Glomerular endothelial cell (primary cell): Measurements from ENCODE around the gene FBLN2. TPM values are rescaled to one million over a fixed set of nuclear protein-coding genes. Genes with fewer than 3 reads are reported as not detected.

Experiments
- DNase-seq: peaks from one replicate; pipeline ENCODE4 v3.0.0-alpha.2; 2011; ENCODE audit warnings: low read depth, low spot score; ENCODE audit errors: extremely low read depth
- total RNA-seq: library from RNA; depleted of rRNA; stranded (reverse); fragments of >200 nt; gene quantifications from 2 replicates; pipeline ENCODE4 v1.2.3, GENCODE V29; 2015

FBLN2 gene
- total RNA-seq, 1 donor from 2014 or later: 14.2 TPM

GRCh38 chr3:13617097-13617738, 68.3 kb downstream of the FBLN2 start:
- no peak for DNase-seq

DNA sequence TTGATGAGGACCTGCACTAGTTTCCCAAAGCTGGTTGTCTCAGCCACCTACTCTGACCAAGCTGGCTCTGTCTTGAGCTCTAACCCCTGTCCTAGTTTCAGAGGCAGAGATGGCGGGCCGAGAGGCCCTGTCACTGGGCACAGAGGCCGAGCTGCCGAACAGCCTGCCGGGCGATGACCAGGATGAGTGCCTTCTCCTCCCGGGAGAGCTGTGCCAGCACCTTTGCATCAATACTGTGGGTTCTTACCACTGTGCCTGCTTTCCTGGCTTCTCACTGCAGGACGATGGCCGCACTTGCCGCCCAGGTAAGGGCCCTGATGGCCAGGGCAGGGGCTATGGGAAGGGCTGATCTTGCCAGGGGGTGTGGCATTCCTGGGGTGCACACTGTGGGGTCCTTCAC, 69.1 kb downstream of the FBLN2 start:
- DNase-seq: no peak

GRCh38 chr3:13618836-13619235, 69.9 kb downstream of the FBLN2 start:
- DNase-seq: no peak

- no peak for DNase-seq
Measured at GRCh38 chr3:13619661-13620230, 70.8 kb downstream of the FBLN2 start.

GRCh38 chr3:13620281-13620680, 71.4 kb downstream of the FBLN2 start:
- DNase-seq: no peak

- DNase-seq: no peak
Measured at GRCh38 chr3:13620776-13621365, 71.9 kb downstream of the FBLN2 start.

DNA sequence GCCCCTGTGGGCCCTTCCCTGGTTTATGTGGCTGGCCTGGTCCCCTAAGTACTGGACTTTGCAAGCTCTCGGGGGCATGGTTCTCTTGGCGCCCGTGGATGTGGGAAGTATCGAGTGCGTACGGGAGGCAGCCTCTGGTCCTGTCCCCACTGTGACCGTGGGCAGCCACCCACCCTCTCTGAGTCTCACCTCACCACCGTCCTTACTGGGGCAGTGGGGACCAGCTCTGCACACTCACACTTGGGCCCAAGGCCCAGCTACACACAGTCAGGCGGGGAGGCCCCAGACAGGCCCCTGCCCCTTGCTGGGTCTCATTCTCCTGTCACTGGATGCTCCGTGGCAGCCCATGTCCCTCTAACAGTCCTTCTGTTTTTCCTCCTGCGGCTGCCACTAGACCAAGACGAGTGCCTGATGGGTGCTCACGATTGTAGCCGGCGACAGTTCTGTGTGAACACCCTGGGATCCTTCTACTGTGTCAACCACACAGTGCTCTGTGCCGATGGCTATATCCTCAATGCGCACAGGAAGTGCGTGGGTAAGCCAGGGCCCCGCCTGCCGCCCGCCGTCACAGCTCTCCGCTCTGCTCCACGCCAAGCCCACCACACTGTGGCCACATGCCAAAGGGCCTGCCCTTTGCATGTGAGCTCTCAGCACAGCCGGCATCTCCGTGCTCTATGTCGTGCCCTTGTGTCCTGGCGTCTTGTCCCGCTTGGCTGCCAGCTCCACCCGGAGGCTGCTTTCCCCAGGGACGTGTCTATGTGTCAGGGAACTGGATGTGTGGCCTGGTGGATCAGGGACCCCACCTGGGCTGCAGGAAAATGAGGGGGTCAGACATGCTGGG, 72.7 kb downstream of the FBLN2 start:
- DNase-seq: no peak

- DNase-seq: no peak
Measured at GRCh38 chr3:13622356-13622755, 73.4 kb downstream of the FBLN2 start.

GRCh38 chr3:13623101-13623654, 74.3 kb downstream of the FBLN2 start:
- no peak for DNase-seq

GRCh38 chr3:13624021-13624420, 75.1 kb downstream of the FBLN2 start:
- no peak for DNase-seq

DNA sequence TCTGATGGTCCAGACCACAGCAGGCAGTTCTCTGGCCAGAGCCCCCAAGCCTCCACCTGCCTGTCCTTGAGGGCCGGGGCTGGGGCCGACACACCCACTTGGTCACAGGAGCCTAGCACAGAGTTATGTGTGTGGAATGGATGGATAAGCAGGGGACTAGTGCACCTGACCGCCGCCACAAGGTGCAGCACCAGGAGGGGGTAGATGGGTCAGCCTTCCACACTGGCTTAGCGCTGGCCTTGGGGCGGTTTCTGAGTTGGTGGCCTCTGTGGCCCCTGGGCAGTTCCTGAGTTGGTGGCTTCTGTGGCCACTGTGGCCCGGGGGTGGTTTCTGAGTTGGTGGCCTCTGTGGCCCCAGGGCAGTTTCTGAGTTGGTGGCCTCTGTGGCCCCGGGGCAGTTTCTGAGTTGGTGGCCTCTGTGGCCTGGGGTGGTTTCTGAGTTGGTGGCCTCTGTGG, 75.8 kb downstream of the FBLN2 start:
- no peak for DNase-seq

DNA sequence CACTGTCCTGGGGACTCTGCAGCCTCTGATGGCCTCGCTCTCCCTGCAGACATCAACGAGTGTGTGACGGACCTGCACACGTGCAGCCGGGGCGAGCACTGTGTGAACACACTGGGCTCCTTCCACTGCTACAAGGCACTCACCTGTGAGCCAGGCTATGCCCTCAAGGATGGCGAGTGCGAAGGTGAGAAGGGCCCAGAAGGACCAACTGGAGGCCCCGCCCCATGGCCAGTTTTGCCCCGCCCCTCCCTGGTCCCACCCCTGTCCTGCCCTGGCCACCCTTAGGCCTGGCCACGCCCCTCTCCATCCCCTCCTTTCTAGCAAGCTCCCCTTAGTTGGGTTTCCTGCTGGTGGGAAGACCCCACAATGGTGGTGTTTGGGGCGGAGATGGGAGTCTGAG, 77.5 kb downstream of the FBLN2 start:
- no peak for DNase-seq

DNA sequence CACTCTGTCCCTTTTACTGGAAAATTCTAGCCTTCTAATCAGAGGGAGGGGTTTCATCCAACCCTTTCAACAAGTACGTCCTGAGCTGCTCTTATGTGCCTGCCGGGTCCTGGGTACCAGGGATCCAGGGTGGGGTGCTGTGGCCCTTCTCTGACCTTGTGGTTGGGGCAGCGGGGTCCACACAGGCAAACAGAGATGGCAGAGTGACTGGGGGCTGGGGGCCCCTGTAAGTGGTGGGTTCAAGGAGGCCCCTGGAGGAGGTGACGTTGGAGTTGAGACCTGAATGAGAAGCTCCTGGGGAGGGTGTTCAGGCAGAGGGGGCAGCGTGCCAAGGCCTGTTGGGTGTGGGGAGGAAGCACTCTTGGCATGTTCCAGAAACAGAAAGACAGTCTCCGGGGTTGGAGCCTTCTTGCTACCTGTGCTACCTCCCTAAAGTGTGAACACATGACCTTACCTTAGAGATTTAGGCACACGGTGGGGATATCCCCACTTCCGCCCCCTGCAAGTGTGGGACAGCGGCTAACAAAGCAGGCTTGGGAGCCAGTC, 78.1 kb downstream of the FBLN2 start:
- DNase-seq: no peak

DNA sequence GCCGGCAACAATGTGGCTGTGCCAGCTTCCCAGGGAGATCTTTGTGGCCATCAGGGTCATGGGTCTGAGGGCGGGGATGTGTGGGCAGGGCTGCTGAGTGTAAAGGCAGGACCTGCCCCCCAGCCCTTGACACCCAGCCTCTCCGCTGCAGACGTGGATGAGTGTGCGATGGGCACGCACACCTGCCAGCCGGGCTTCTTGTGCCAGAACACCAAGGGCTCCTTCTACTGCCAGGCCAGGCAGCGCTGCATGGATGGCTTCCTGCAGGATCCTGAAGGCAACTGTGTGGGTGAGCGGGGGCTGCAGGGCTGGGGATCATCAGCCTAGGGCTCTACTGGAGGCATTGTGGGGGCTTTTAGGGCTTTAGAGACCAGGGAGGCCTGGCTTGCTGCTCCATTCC, 78.8 kb downstream of the FBLN2 start:
- DNase-seq: no peak

- no peak for DNase-seq
Measured at GRCh38 chr3:13628432-13628831, 79.5 kb downstream of the FBLN2 start.

DNA sequence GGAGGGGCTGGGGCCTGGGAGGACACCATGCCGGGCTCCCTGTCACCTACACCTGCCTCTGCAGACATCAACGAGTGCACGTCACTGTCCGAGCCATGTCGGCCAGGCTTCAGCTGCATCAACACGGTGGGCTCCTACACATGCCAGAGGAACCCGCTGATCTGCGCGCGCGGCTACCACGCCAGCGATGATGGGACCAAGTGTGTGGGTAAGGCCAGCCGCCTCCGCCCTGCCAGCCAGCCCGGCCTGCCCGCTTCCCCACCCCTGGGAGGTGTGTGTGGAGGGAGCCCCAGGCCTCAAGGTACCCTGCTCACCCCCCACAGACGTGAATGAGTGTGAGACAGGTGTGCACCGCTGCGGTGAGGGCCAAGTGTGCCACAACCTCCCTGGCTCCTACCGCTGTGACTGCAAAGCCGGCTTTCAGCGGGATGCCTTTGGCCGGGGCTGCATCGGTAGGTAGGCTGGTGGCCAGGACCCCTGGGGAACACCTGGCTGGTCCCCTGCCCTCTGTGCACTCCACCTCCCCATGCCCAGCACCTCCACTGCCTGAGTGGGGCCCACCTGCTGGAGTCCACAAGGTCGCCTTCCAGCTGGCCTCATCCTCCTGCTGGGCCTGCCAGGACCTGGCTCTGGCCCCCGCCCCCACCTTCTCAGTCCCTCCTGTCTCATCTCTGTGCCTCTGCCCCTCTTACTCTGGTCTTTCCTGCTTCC, 80.1 kb downstream of the FBLN2 start:
- no peak for DNase-seq

GRCh38 chr3:13629644-13630043, 80.7 kb downstream of the FBLN2 start:
- DNase-seq: no peak

GRCh38 chr3:13631256-13631655, 82.3 kb downstream of the FBLN2 start:
- DNase-seq: no peak

GRCh38 chr3:13633176-13633575, 84.3 kb downstream of the FBLN2 start:
- no peak for DNase-seq

- DNase-seq: no peak
Measured at GRCh38 chr3:13634151-13634550, 85.2 kb downstream of the FBLN2 start.
